ENCODE results near the gene CDCP2. TPM values are rescaled to one million over a fixed set of nuclear protein-coding genes. Genes with fewer than 3 reads are reported as not detected.

The CDCP2 gene
- polyA plus RNA-seq, 1 donor, result not detected

GRCh38 chr1:54157401-54157800 lies 4.6 kb upstream of the CDCP2 start:
- Histone ChIP-seq H3K27ac (ENCODE audit: low read length) (no peak overlapping the region), H3K27me3 (ENCODE audit: control insufficient read depth, insufficient read depth, low read length) (no peaks in the 10 kb centered on the region), H3K36me3 (ENCODE audit: control insufficient read depth, insufficient read depth, low read length) (no peaks in the 10 kb centered on the region), H3K4me1 (ENCODE audit: control insufficient read depth, insufficient read depth, low read length) (peaks cover 8% of the 10 kb centered on the region), H3K4me3 (ENCODE audit: low read length) (no peak overlapping the region), H3K9me3 (ENCODE audit: control insufficient read depth, low read depth, low read length) (no peaks in the 10 kb centered on the region)
- no CpG with 5 or more reads among the region's 6 CpGs for WGBS (ENCODE audit: insufficient coverage, low lambda C conversion rate)
- no peak for DNase-seq

GRCh38 chr1:54156986-54157385 lies 4.2 kb upstream of the CDCP2 start:
- H3K27ac ChIP-seq (ENCODE audit: low read length), result no peak overlapping the region
- H3K27me3 ChIP-seq (ENCODE audit: control insufficient read depth, insufficient read depth, low read length), result no peaks in the 10 kb centered on the region
- peaks cover 8% of the 10 kb centered on the region for H3K4me1 ChIP-seq (ENCODE audit: control insufficient read depth, insufficient read depth, low read length)
- no peaks in the 10 kb centered on the region for H3K9me3 ChIP-seq (ENCODE audit: control insufficient read depth, low read depth, low read length)
- H3K36me3 ChIP-seq (ENCODE audit: control insufficient read depth, insufficient read depth, low read length), result no peaks in the 10 kb centered on the region
- WGBS (ENCODE audit: insufficient coverage, low lambda C conversion rate), result 30% methylated on average over 2 of the region's 7 CpGs
- DNase-seq, result no peak
- no peak overlapping the region for H3K4me3 ChIP-seq (ENCODE audit: low read length)

GRCh38 chr1:54156201-54156600 lies 3.4 kb upstream of the CDCP2 start:
- H3K36me3 ChIP-seq (ENCODE audit: control insufficient read depth, insufficient read depth, low read length), result no peaks in the 10 kb centered on the region
- WGBS (ENCODE audit: insufficient coverage, low lambda C conversion rate), result 100% methylated on average over 1 of the region's 3 CpGs
- no peaks in the 10 kb centered on the region for H3K9me3 ChIP-seq (ENCODE audit: control insufficient read depth, low read depth, low read length)
- no peak overlapping the region for H3K4me3 ChIP-seq (ENCODE audit: low read length)
- H3K4me1 ChIP-seq (ENCODE audit: control insufficient read depth, insufficient read depth, low read length), result peaks cover 8% of the 10 kb centered on the region
- no peak for DNase-seq
- H3K27ac ChIP-seq (ENCODE audit: low read length), result no peak overlapping the region
- no peaks in the 10 kb centered on the region for H3K27me3 ChIP-seq (ENCODE audit: control insufficient read depth, insufficient read depth, low read length)

- DNase-seq, result peak; percentile 45 to 75
- H3K27me3 ChIP-seq (ENCODE audit: control insufficient read depth, insufficient read depth, low read length), result no peaks in the 10 kb centered on the region
Observed at GRCh38 chr1:54153535-54154439, 987 bp upstream of the CDCP2 start.

GRCh38 chr1:54151013-54151412 lies 1.8 kb downstream of the CDCP2 start:
- H3K4me3 ChIP-seq (ENCODE audit: low read length), result no peak overlapping the region
- H3K4me1 ChIP-seq (ENCODE audit: control insufficient read depth, insufficient read depth, low read length), result peaks cover 6% of the 10 kb centered on the region
- WGBS (ENCODE audit: insufficient coverage, low lambda C conversion rate), result no CpG with 5 or more reads among the region's 5 CpGs
- no peak overlapping the region for H3K27ac ChIP-seq (ENCODE audit: low read length)
- no peaks in the 10 kb centered on the region for H3K27me3 ChIP-seq (ENCODE audit: control insufficient read depth, insufficient read depth, low read length)
- DNase-seq, result no peak
- H3K36me3 ChIP-seq (ENCODE audit: control insufficient read depth, insufficient read depth, low read length), result no peaks in the 10 kb centered on the region
- no peaks in the 10 kb centered on the region for H3K9me3 ChIP-seq (ENCODE audit: control insufficient read depth, low read depth, low read length)

More at GRCh38 chr1:54153535-54154439, 987 bp upstream of the CDCP2 start:
- no peaks in the 10 kb centered on the region for H3K9me3 ChIP-seq (ENCODE audit: control insufficient read depth, low read depth, low read length)
- H3K4me1 ChIP-seq (ENCODE audit: control insufficient read depth, insufficient read depth, low read length), result peaks cover 8% of the 10 kb centered on the region
- no peak overlapping the region for H3K4me3 ChIP-seq (ENCODE audit: low read length)
- 100% methylated on average over 1 of the region's 19 CpGs for WGBS (ENCODE audit: insufficient coverage, low lambda C conversion rate)
- no peaks in the 10 kb centered on the region for H3K36me3 ChIP-seq (ENCODE audit: control insufficient read depth, insufficient read depth, low read length)
- no peak overlapping the region for H3K27ac ChIP-seq (ENCODE audit: low read length)

GRCh38 chr1:54149734-54150133 lies 3.1 kb downstream of the CDCP2 start:
- no CpG with 5 or more reads among the region's 3 CpGs for WGBS (ENCODE audit: insufficient coverage, low lambda C conversion rate)
- DNase-seq, result no peak
- no peak overlapping the region for H3K4me3 ChIP-seq (ENCODE audit: low read length)
- no peaks in the 10 kb centered on the region for H3K27me3 ChIP-seq (ENCODE audit: control insufficient read depth, insufficient read depth, low read length)
- peaks cover 6% of the 10 kb centered on the region for H3K4me1 ChIP-seq (ENCODE audit: control insufficient read depth, insufficient read depth, low read length)
- no peaks in the 10 kb centered on the region for H3K9me3 ChIP-seq (ENCODE audit: control insufficient read depth, low read depth, low read length)
- no peaks in the 10 kb centered on the region for H3K36me3 ChIP-seq (ENCODE audit: control insufficient read depth, insufficient read depth, low read length)
- H3K27ac ChIP-seq (ENCODE audit: low read length), result no peak overlapping the region

- H3K27ac ChIP-seq (ENCODE audit: low read length), result no peak overlapping the region
- no CpG with 5 or more reads among the region's 11 CpGs for WGBS (ENCODE audit: insufficient coverage, low lambda C conversion rate)
- no peak for DNase-seq
- no peaks in the 10 kb centered on the region for H3K27me3 ChIP-seq (ENCODE audit: control insufficient read depth, insufficient read depth, low read length)
- peaks cover 6% of the 10 kb centered on the region for H3K4me1 ChIP-seq (ENCODE audit: control insufficient read depth, insufficient read depth, low read length)
- H3K36me3 ChIP-seq (ENCODE audit: control insufficient read depth, insufficient read depth, low read length), result no peaks in the 10 kb centered on the region
- no peaks in the 10 kb centered on the region for H3K9me3 ChIP-seq (ENCODE audit: control insufficient read depth, low read depth, low read length)
- no peak overlapping the region for H3K4me3 ChIP-seq (ENCODE audit: low read length)
Observed at GRCh38 chr1:54144366-54144765, 8.4 kb downstream of the CDCP2 start.

- peaks cover 6% of the 10 kb centered on the region for H3K4me1 ChIP-seq (ENCODE audit: control insufficient read depth, insufficient read depth, low read length)
- H3K27me3 ChIP-seq (ENCODE audit: control insufficient read depth, insufficient read depth, low read length), result no peaks in the 10 kb centered on the region
- no peaks in the 10 kb centered on the region for H3K36me3 ChIP-seq (ENCODE audit: control insufficient read depth, insufficient read depth, low read length)
- H3K27ac ChIP-seq (ENCODE audit: low read length), result no peak overlapping the region
- WGBS (ENCODE audit: insufficient coverage, low lambda C conversion rate), result no CpG with 5 or more reads among the region's 9 CpGs
- no peak overlapping the region for H3K4me3 ChIP-seq (ENCODE audit: low read length)
- no peak for DNase-seq
- H3K9me3 ChIP-seq (ENCODE audit: control insufficient read depth, low read depth, low read length), result no peaks in the 10 kb centered on the region
Observed at GRCh38 chr1:54142146-54142900, 10.5 kb downstream of the CDCP2 start.

GRCh38 chr1:54139711-54140110 lies 13.1 kb downstream of the CDCP2 start:
- Histone ChIP-seq H3K27me3 (ENCODE audit: control insufficient read depth, insufficient read depth, low read length) (no peaks in the 10 kb centered on the region), H3K4me3 (ENCODE audit: low read length) (no peak overlapping the region), H3K9me3 (ENCODE audit: control insufficient read depth, low read depth, low read length) (no peaks in the 10 kb centered on the region), H3K27ac (ENCODE audit: low read length) (no peak overlapping the region), H3K36me3 (ENCODE audit: control insufficient read depth, insufficient read depth, low read length) (no peaks in the 10 kb centered on the region), H3K4me1 (ENCODE audit: control insufficient read depth, insufficient read depth, low read length) (peaks cover 6% of the 10 kb centered on the region)
- no CpG with 5 or more reads among the region's 12 CpGs for WGBS (ENCODE audit: insufficient coverage, low lambda C conversion rate)
- DNase-seq, result no peak

- Histone ChIP-seq H3K9me3 (ENCODE audit: control insufficient read depth, low read depth, low read length) (no peaks in the 10 kb centered on the region), H3K4me1 (ENCODE audit: control insufficient read depth, insufficient read depth, low read length) (peaks cover 6% of the 10 kb centered on the region), H3K4me3 (ENCODE audit: low read length) (no peak overlapping the region), H3K27ac (ENCODE audit: low read length) (no peak overlapping the region), H3K36me3 (ENCODE audit: control insufficient read depth, insufficient read depth, low read length) (no peaks in the 10 kb centered on the region), H3K27me3 (ENCODE audit: control insufficient read depth, insufficient read depth, low read length) (no peaks in the 10 kb centered on the region)
- no peak for DNase-seq
- no CpG with 5 or more reads among the region's 1 CpG for WGBS (ENCODE audit: insufficient coverage, low lambda C conversion rate)
Observed at GRCh38 chr1:54138994-54139393, 13.8 kb downstream of the CDCP2 start.
